ENCODE data around the gene SPNS1.
A peak's percentile ranks its signal among the peaks of the same experiment; 100 is the strongest.
"Not testable (repeated sequence)": the region's sequence is repeated elsewhere in the genome, so short reads cannot be mapped to it uniquely, and the experiment has no call there.

The SPNS1 gene

DNA sequence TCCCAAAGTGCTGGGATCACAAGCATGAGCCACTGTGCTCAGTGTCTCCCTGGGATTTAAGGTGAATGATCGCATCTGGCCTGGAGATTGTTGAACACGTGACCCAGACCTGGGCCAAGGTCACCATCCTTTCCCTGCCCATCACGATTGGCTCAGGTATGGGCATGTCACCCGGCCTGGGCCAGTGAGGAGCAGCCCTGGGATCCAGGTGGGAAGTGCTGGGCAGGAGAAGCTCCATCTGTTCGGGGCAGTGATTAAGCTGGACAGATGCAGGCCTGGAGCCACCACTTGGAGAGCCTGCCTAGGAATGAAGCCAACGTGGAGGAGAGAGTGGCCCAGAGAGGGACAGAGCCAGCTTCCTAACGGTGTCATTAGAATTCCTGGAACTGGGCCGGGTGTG is 17.1 kb downstream of the SPNS1 start:
- no peak for DNase-seq (ENCODE audit: low read depth)

DNA sequence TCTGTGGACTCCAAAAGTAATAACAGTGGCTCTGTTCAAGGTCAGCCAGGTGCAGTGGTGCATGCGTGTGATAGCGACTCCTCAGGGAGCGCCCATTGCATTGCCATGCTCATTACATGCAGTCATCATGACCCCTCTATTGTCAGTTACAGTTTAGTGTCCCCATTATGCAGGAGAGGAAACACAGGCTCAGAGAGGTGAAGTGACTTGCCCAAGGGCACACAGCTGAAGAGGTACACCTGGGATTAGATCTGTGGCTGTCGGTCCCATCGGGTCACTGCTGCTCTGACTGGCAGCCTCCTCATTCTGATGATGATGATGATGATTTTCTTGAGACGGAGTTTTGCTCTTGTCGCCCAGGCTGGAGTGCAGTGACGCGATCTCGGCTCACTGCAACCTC is 17.9 kb downstream of the SPNS1 start:
- DNase-seq (ENCODE audit: low read depth) = no peak

DNA sequence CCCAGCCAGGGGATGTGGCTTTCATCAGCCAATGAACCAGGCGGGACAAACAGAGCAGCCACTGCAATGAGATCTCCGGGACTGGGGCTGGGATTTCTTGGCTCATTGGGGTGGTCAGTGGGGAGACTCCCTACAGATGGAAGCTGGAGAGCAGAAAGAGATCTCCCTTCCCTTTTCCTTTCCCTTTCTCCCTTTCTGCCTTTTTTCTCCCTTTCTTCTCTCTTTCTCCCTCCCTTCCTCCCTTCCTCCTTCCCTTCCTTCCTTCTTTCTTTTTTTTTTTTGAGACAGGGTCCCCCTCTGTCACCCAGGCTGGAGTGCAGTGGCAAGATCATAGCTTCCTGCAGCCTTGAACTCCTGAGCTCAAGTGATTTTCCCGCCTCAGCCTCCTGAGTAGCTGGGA is 24.3 kb downstream of the SPNS1 start:
- DNase-seq (ENCODE audit: low read depth) = no peak

DNA sequence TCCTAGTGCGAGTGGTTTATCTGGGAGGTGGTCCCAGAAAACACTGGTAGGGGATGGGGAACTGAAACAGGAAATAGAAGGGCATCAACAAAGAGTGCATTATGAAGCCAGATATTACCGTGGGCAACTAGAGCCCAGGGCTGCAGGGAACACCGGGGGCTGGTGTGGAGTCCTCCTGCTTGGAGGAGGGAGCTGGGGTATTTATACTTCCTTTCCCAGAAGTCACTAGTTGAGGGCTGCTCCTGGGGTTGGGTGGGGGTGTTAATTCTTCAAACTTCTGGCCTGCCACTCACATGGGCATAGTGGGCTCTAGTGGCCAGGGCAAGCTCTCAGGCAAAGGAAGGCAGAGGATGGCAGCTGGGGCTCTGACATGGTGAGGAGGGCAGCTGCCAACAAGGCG is 25.0 kb downstream of the SPNS1 start:
- DNase-seq (ENCODE audit: low read depth) = no peak

DNA sequence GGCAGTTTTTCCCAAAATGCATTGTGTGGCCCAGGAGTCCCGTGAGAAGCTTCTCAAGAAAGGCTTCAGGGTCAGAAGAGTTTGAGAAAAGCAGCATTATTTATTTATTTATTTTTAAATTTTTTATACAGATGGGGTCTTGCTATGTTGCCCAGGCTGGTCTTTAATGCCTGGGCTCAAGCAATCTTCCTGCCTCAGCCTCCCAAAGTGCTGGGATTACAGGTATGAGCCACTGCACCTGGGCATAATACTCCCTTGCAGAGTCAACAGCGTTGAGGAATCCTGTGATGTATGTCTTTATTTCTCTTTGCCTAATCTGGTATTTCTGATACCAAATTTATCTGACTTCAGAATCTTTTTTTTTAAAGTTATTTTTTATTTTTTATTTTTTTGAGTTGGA is 25.4 kb downstream of the SPNS1 start:
- no peak for DNase-seq (ENCODE audit: low read depth)

DNA sequence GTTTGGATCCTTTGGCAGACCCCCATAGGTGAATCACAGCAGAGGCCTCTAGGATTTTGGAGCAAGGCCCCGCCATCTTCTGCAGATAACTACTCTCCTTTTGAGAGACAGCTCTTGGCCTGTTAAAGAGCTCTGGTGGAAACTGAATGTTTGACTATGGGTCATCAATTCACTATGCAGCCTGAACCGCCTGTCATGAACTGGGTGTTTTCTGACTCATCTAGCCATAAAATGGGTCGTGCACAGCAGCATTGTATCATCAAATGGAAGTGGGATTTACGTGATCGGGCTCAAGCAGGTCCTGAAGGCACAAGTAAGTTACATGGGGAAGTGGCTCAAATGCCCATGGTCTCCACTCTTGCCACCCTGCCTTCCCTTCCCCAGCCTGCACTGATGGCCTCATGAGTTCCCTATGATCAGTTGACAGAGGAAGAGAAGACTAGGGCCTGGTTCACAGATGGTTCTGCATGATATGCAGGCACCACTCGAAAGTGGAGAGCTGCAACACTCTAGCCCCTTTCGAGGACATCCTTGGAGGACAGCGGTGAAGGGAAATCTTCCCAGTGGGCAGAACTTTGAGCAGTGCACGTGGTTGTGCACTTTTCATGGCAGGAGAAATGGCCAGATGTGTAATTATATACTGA is 30.0 kb downstream of the SPNS1 start:
- DNase-seq (ENCODE audit: low read depth) = not testable (repeated sequence)

DNA sequence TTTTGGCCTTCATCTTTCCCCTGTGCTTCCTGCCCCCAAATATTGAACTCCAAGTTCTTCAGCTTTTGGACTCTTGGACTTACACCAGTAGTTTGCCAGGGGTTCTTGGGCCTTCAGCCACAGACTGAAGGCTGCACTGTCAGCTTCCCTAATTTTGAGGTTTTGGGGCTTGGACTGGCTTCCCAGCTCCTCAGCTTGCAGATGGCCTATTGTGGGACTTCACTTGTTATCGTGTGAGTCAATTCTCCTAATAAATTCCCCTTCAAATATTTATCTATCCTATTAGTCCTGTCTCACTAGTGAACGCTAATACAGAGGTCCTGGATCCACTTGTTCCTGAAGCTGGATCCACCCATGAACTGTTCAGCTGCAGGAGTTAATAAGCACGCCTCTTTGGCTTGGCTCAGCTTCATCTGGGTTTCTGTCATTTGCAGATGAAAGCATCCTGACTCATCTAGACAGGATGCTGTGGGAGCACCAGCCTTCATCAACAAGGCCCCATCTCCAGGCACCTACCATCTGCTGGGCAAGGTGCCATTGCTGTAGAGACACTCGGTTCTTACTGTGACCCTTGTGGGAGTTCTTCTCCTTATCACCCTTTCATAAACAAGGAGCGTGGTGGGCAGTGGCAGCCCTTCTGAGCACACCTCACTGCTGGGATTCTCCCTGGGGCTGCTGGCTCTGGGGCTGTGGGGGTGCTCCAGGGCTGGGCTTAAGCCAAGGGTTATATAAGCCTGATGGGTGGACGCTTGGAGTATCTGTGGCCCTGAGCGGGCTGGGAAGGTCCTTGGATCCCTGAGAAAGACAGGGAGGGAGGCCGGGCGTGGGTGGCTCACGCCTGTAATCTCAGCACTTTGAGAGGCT is 33.4 kb downstream of the SPNS1 start:
- DNase-seq (ENCODE audit: low read depth) = peak; percentile 57

DNA sequence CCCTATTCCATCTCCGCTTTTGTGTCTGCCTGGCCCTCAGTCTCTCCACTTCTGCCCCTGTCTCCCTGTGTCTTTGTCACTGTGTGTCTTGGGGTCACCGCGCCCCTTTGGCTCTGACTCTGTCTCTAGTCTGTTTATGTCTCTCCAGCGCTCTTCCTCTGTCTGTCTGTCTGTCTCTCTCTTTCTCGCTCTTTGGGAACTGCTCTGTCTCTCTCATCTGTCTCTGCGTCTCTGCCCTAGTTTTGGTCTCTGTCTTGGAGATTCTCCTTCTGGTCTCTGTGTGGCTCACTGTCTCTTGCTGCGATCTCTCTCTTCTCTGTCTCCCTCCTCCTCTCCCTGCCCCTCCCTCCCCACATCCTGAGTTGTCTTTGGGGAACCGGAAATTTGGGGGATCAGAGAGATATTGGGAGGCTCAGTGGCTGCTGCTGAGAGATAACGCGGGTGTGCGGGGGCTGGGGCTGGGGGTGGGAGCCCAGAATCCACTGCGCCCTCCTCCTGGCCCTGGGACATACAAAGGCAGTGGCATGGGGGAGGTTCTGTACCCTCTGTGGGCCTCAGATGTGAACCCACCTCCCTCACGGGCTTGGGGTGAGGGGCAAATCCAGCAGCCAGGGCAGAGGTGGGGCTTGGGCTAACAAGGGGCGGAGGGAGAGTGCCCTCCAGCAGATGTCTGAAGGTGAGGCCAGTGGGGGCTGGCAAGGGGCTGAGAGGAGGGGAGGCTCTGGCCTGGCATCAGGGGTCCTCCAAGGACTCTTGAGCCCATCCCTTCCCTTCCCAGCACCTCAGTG is 34.7 kb downstream of the SPNS1 start:
- DNase-seq (ENCODE audit: low read depth) = no peak

DNA sequence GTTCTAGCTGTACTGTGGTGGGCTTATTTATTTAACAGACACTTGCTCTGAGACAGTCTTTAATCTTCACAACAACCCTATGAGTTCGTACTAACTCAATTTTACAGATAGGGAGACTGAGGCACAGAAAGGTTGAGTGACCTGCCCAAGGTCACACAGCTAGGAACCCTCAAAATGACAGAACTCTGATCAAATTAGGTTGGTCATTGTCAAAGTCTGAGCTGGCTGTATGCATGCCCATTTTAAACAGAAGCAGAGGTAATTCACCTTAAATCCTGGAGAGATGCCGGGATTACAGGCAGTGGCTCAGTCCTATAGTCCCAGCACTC is 35.2 kb downstream of the SPNS1 start:
- no peak for DNase-seq (ENCODE audit: low read depth)

DNA sequence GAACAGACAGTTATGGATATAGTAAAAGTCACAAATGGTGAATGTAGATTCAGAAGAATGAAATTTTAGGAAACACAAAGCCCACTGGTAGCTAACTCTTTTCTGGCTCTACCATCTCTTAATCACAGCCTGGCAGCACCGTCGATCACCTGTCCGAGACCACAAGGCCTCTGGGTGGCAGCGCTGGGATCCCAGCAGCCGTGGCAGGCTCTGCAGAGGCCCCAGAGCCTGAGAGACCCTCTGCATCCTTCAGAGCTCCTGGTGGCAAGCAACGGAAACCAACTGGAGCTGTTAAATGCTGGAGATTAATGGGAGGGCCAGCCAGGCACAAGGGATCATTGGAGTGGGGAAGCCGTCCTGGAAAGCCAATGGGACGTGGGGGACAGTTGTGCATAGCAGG is 36.5 kb downstream of the SPNS1 start:
- no peak for DNase-seq (ENCODE audit: low read depth)

DNA sequence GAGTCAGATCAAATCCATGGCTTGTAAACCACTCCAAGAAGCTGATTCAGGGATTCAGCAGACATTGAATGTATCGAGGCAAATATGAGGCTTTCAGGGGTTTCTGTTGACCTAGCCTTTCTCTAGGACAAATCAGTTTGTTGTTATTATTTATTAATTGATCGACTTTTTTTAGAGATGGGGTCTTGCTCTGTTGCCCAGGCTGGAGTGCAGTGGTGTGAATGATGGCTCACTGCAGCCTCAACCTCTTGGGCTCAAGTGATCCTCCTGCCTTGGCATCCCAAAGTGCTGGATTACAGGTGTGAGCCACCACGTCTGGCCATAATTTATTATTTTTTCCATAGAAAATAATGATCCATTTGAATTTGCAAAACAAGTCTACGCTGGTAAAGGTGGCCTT is 37.3 kb downstream of the SPNS1 start:
- no peak for DNase-seq (ENCODE audit: low read depth)

DNA sequence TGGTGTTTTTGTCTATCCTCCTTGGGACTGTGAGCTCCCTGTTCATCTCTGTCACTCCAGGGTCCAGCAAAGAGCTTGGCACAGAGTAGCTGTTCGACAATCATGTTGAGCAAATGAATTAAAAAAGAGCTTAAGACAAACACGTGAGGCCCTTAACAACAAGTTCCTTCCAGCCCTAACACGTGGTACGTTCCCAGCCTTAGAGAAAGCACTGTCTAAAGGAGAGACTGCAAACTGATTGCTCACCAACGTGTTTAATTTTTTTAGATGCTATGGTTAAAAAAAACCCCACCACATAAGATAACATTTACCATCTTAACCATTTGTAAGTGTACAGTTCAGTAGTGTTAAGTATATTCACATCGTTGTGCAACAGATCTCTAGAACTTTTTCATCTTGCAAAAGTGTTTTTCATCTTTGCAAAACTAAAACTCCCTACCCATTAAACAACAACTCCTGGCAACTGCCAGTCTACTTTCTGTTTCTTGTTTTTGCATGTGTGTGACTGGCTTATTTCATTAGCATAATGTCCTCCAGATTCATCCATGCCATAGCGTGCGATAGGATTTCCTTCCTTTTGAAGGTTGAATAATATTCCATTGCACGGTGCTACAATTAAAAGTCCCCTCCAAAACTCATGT is 38.5 kb downstream of the SPNS1 start:
- DNase-seq (ENCODE audit: low read depth) = no peak

DNA sequence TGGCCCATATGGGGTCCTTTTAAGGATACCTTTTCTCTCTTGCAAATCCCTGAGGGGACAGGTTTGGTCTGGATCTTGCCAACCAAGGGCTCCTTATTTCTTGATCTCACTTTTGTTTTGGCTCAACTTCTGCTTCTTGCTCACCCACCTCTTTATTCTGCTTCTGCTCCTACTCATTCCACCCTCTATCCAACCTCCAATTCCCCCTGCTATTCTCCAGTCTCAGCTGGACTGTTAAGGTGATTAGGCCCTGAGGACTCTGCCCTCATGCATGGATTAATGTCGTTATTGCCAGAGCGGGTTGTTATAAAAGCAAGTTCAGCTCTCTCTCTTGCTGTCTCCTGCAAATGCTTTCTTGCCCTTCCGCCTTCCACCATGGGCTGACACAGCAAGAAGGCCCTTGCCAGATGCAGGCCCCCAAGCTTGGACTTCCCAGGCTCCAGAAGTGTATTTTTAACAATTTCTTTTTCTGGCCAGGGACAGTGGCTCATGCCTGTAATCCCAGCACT is 40.0 kb downstream of the SPNS1 start:
- DNase-seq (ENCODE audit: low read depth) = no peak

DNA sequence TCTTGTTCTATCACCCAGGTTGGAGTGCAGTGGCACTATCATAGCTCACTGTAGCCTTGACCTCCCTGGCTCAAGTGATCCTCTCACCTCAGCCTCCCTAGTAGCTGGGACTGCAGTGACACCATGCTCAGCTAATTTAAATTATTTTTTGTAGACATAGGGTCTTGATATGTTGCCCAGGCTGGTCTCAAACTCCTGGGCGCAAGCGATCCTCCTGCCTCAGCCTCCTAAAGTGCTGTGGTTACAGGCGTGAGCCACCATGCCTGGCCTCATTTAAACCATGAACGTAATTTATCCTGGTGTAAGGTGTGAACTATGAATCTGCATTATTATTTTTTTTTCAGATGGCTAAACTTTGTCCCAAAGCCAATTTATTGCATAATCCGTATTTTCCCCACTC is 47.6 kb downstream of the SPNS1 start:
- no peak for DNase-seq (ENCODE audit: low read depth)

DNA sequence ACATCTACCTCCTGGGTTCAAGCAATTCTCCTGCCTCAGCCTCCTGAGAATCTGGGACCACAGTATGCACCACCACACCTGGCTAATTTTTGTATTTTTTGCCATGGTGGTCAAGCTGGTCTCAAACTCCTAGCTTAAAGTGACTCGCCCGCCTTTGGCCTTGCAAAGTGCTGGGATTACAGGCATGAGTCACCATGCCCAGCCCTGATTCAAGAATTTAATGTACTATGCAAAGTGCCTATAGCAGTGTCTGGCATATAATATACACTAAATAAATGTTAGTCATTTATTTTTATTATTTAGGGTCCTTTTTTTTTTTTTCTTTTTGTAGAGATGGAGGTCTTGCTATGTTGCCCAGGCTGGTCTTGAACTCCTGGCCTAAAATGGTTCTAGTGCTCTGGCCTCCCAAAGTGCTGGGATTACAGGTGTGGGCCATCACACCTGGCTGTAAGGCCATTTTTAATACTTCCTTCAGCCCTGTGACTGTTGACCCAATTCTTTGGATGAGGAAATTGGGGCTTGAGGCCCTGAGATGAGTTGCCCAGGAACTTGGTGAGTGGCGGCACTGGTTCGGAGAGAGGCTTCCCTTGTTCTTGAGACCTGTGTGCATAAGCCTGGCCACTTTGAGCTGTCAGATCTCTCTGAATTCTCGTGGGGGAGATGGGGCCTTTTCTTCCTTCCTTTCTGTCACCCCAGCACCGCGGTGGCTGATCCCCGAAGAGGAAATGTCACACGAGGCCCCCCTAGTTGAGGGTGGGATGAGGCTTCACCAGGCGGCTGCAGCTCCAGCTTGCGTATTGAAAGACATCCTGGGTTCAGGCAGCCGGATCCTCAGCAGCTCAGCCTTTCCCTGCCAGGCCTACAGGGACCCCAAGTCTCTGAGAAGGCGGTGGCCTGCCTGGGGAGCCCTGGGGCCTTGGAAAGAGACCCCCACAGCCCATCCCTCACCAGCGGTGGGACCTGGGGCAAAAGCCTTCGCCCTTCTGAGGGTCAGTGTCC is 49.0 kb downstream of the SPNS1 start:
- DNase-seq (ENCODE audit: low read depth) = no peak

DNA sequence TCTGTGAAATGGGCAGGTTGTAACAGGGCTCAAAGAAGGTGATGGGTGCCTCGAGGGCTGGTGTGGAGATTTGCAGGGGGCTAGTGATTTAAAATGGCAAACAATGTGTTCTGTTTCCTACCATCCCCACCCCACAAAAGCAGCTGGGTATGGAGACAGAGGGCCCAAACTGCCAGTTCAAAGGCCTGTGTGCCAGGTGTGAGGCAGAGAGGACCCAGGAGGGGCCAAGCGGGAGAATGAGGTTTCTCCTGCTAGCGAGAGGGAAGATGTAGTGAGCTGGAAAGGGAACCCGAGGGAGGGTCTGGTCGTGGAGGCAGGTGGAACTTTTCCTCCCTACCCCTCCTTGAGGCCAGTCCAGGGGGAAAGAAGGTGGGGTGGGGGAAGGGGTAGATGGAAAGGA is 49.7 kb downstream of the SPNS1 start:
- DNase-seq (ENCODE audit: low read depth) = no peak

DNA sequence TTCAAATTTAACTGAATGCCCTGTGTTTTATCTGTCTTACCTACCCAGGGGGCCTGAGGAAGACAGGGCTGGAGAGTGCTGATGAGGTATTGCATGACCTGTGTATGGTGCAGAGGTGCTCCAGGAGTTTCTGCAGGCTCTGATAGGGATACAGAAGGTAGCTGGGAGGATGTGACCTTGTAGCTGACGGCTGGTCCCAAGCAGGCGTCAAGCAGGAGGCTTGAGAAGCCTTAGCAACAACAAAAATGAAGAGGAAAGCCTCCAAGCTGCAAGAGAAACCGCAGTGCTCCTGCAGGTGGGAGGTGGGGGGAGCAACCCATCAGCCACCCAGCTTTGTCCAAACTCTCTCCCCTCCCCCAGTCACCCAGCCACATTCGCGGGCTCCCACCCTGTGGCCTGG is 50.6 kb downstream of the SPNS1 start:
- DNase-seq (ENCODE audit: low read depth) = no peak

DNA sequence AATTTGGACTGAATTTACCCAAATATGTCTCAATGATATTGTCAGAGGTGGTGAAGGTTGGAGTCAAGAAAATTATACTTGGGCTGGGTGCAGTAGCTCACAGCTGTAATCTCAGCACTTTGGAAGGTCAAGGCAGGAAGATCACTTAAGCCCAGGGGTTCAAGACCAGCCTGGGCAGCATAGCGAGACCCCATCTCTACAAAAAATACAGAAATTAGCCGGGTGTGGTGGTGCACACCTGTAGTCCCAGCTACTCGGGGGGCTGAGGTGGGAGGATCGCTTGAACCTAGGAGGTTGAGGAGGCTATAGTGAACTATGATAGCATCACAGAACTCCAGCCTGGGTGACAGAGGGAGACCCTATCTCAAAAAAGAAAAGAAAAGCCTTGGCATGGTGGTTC is 51.2 kb downstream of the SPNS1 start:
- DNase-seq (ENCODE audit: low read depth) = no peak

DNA sequence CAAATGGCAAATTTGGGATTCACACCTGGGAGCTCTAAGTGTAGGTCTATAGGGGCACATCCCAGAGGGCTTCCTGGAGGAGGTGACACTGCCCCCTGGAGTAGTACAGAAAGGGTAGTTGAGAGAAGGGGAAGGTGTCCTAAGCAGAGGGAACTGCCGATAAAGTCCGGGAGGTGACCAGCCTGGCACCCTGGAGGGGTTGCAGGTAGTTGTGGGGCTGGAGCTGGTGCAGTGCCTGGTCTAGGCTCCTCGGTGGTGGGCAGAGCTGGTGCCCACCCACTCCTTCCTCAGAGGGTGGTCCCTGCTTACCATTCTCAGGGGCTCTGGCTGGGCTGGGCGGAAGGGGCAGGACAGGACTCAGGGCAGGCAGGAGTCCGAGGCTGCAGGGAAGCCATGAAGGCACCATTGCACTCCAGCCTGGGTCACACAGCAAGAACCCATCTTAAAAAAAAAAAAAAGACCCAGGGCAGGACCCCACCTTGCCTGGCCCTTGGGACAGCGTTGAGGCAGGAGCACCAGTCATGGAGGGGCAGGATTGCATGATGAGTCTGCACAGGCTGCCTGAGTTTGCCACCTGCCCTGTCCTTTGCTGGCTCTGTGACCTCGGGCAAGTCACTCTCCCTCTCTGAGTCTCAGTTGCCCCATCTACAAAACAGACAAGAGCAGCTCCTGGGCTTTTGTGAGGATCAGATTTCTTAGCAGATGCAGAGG is 54.0 kb downstream of the SPNS1 start:
- DNase-seq (ENCODE audit: low read depth) = no peak

DNA sequence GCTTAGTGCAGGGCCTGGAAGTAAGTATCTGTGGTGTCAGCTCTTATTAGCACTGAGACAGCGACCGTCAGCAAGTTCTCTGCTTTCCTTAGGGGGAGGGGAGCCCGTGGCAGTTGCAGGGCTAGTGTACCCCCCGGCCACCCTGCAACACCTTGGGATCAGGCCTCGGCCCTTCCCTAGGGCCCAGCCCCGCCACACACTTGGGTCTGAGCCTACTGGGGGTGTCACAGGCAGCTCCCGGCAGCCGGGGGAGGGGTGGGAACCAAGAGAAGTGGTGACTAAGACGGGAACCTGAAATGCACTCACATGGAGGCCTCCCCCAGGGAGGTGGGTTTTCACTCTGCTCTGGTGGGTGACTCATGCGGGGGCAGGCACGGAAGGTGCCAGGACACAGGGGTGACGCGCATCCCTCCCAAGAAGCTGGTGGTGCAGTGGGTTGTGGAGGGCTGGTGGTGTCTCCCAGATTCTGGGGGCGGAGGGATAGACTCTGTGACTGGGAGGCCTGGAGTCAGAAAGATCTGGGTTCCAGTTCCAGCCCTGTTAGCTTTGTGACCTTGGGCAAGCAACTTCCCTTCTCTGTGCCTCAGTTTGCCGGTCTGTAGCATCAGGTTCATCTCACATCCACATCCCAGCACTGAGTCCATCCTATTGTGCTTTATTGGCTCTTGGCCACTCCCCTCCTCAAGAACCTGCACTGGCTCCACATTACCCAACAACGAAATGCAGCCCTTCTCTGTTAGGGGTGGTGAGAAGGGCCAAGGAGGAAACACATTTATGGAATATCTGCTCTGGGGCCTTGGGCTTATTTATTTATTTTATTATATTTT is 54.8 kb downstream of the SPNS1 start:
- DNase-seq (ENCODE audit: low read depth) = peak; percentile 64

Data from activated T-cell treated with anti-CD3 and anti-CD28 coated beads for 1 hour (primary cell).